Measurements from ENCODE around the gene TGIF1. TPM values are rescaled to one million over a fixed set of nuclear protein-coding genes. Genes with fewer than 3 reads are reported as not detected.
A peak's percentile ranks its signal among the peaks of the same experiment; 100 is the strongest.
"Not testable (repeated sequence)": the region's sequence is repeated elsewhere in the genome, so short reads cannot be mapped to it uniquely, and the experiment has no call there.

The TGIF1 gene
- total RNA-seq, 1 donor from 2014 or later: 261 TPM

DNA sequence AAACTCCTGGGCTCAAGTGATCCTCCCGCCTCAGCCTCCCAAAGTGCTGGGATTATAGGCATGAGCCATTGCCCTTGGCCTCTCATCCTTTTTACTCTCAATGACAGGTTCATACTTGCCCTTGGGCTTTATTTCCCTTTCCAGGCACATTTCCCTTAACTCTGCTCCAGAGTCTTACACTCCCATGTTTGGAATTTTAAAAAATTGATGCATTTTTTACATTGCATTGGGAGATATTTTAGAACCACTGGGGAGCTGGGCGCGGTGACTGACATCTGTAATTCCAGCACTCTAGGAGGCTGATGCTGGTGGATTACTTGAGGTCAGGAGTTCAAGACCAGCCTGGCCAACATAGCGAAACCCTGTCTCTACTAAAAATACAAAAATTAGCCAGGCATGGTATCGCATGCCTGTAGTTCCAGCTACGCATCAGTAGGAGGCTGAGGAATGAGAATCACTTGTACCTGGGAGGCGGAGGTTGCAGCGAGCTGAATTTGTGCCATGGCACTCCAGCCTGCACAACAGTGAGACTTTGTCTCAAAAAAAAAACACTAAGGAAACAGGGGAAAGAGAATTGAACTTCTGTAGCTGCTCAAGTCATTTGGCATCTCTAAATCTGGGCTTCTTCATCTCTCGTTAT, 18.2 kb downstream of the TGIF1 start:
- Histone ChIP-seq H3K79me2 (ENCODE audit: low read depth) (no peaks in the 10 kb centered on the region), H3K36me3 (no peaks in the 10 kb centered on the region), H3K27ac (no peak overlapping the region), H3F3A (ENCODE audit: low read depth) (peaks cover 29% of the 10 kb centered on the region), H3K9me3 (ENCODE audit: low read depth) (no peaks in the 10 kb centered on the region), H3K4me1 (peaks cover 14% of the 10 kb centered on the region), H4K20me1 (ENCODE audit: low read depth) (no peaks in the 10 kb centered on the region), H2AFZ (replicated peaks) (no peak overlapping the region), H3K4me2 (no peak overlapping the region), H3K4me3 (no peak overlapping the region), H3K9ac (no peak overlapping the region), H3K27me3 (no peaks in the 10 kb centered on the region)
- Mint-ChIP-seq H3K36me3 (peaks cover 14% of the 10 kb centered on the region), H3K4me3 (no peak overlapping the region), H3K4me1 (peaks cover 24% of the 10 kb centered on the region), H3K27ac (no peak overlapping the region), H3K27me3 (ENCODE audit: insufficient read depth, low read depth) (peaks cover 4% of the 10 kb centered on the region), H3K9me3 (no peaks in the 10 kb centered on the region)
- no peak for TF ChIP-seq EZH2phosphoT487 (IDR thresholded peaks at IDR 0.05)
- TF ChIP-seq EZH2 (IDR thresholded peaks at IDR 0.05): no peak
- TF ChIP-seq, protein P1, sequence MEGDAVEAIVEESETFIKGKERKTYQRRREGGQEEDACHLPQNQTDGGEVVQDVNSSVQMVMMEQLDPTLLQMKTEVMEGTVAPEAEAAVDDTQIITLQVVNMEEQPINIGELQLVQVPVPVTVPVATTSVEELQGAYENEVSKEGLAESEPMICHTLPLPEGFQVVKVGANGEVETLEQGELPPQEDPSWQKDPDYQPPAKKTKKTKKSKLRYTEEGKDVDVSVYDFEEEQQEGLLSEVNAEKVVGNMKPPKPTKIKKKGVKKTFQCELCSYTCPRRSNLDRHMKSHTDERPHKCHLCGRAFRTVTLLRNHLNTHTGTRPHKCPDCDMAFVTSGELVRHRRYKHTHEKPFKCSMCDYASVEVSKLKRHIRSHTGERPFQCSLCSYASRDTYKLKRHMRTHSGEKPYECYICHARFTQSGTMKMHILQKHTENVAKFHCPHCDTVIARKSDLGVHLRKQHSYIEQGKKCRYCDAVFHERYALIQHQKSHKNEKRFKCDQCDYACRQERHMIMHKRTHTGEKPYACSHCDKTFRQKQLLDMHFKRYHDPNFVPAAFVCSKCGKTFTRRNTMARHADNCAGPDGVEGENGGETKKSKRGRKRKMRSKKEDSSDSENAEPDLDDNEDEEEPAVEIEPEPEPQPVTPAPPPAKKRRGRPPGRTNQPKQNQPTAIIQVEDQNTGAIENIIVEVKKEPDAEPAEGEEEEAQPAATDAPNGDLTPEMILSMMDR (IDR thresholded peaks at IDR 0.05): peak; percentile 21
- DNase-seq (ENCODE audit: low spot score): no peak

DNA sequence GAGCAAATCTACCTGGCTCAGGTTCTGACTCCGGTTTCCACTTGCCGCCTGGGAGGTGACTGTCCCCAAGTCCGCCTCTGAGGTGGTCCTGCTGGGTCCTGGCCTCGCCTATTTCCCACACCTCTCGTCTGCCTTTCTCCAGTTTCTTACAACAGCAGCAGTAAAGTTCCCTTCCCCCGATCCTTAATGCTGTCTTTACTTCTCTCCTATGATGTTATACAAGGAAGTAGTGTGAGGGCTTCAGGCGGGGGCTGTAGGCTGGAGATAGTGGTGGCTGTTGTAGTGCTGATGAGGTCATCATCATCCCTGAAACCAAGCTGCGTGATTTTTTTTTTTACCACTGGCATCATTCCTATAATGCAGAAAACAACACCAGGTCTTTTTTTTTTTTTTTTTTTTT, 18.9 kb downstream of the TGIF1 start:
- H3K4me3 ChIP-seq: no peak overlapping the region
- H2AFZ ChIP-seq (replicated peaks): no peak overlapping the region
- Mint-ChIP-seq H3K4me3 (no peak overlapping the region), H3K27me3 (ENCODE audit: insufficient read depth, low read depth) (peaks cover 4% of the 10 kb centered on the region), H3K9me3 (peaks cover 2% of the 10 kb centered on the region), H3K36me3 (peaks cover 14% of the 10 kb centered on the region), H3K4me1 (peaks cover 22% of the 10 kb centered on the region), H3K27ac (no peak overlapping the region)
- H4K20me1 ChIP-seq (ENCODE audit: low read depth): no peaks in the 10 kb centered on the region
- peaks cover 14% of the 10 kb centered on the region for H3K4me1 ChIP-seq
- no peak overlapping the region for H3K4me2 ChIP-seq
- H3K27me3 ChIP-seq: no peaks in the 10 kb centered on the region
- no peaks in the 10 kb centered on the region for H3K9me3 ChIP-seq (ENCODE audit: low read depth)
- H3K36me3 ChIP-seq: no peaks in the 10 kb centered on the region
- no peak for DNase-seq (ENCODE audit: low spot score)
- TF ChIP-seq, protein P1 (IDR thresholded peaks at IDR 0.05): no peak
- TF ChIP-seq EZH2phosphoT487 (IDR thresholded peaks at IDR 0.05) (no peak), EZH2 (IDR thresholded peaks at IDR 0.05) (no peak)
- no peaks in the 10 kb centered on the region for H3K79me2 ChIP-seq (ENCODE audit: low read depth)
- H3K27ac ChIP-seq: no peak overlapping the region
- no peak overlapping the region for H3K9ac ChIP-seq
- H3F3A ChIP-seq (ENCODE audit: low read depth): peaks cover 23% of the 10 kb centered on the region

DNA sequence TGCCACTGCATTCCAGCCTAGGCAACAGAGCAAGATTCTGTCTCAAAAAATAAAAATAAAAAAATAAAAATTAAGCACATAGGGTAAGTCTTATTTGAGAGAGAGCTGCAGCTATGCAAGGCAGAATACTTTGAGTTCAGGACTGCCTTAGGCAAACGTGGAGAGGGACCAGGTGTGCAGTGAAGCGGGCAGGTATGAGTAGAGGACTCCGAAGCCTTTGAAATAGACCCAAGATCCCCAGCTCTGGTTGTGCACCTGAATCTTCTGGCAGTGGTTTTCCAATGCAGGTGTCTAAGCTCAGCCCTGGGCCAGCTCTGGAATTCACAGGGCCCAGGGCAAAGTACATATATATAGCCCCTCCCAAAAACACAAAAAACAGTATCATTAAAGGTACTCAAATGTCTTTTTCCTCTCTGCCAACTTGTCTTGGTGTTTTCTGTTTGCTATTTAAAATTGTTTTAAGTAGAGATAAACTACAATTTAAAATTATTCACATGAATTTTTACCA, 21.2 kb downstream of the TGIF1 start:
- Histone ChIP-seq H3K4me1 (peaks cover 10% of the 10 kb centered on the region), H2AFZ (replicated peaks) (no peak overlapping the region), H3K27ac (no peak overlapping the region), H3K9me3 (ENCODE audit: low read depth) (no peaks in the 10 kb centered on the region), H3F3A (ENCODE audit: low read depth) (peaks cover 13% of the 10 kb centered on the region), H4K20me1 (ENCODE audit: low read depth) (no peaks in the 10 kb centered on the region), H3K4me3 (no peak overlapping the region), H3K27me3 (no peaks in the 10 kb centered on the region), H3K4me2 (no peak overlapping the region), H3K9ac (no peak overlapping the region), H3K36me3 (no peaks in the 10 kb centered on the region), H3K79me2 (ENCODE audit: low read depth) (no peaks in the 10 kb centered on the region)
- Mint-ChIP-seq H3K27me3 (ENCODE audit: insufficient read depth, low read depth) (peaks cover 4% of the 10 kb centered on the region), H3K9me3 (peaks cover 17% of the 10 kb centered on the region), H3K27ac (no peak overlapping the region), H3K4me3 (no peak overlapping the region), H3K4me1 (peaks cover 19% of the 10 kb centered on the region), H3K36me3 (peaks cover 18% of the 10 kb centered on the region)
- TF ChIP-seq, protein P1 (IDR thresholded peaks at IDR 0.05): no peak
- TF ChIP-seq EZH2phosphoT487 (IDR thresholded peaks at IDR 0.05) (no peak), EZH2 (IDR thresholded peaks at IDR 0.05) (no peak)
- no peak for DNase-seq (ENCODE audit: low spot score)

DNA sequence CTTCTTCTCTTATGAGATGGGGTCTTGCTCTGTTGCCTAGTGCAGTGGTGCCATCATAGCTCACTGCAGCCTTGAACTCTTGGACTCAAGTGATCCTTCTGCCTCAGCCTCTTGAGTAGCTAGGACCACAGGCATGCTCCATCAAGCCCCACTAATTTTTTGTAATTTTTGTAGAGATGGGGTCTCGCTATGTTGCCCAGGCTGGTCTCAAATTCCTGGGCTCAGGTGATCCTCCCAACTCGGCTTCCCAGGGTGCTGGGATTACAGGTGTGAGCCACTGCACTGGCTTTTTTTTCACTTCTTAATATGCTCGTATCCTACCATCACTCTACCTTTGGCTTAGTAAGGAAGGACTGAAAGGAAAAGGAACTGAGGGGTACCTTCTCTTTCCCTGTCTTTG, 22.1 kb downstream of the TGIF1 start:
- H3K27ac Mint-ChIP-seq, H3K9ac ChIP-seq: not testable (repeated sequence)

More for the DNA sequence above, 22.1 kb downstream of the TGIF1 start:
- Mint-ChIP-seq H3K9me3 (peaks cover 22% of the 10 kb centered on the region), H3K4me1 (peaks cover 10% of the 10 kb centered on the region), H3K36me3 (peaks cover 20% of the 10 kb centered on the region)
- H3K27ac ChIP-seq; H3K79me2 ChIP-seq (ENCODE audit: low read depth); H3K27me3 Mint-ChIP-seq (ENCODE audit: insufficient read depth, low read depth); H2AFZ ChIP-seq (replicated peaks); H3K4me3 ChIP-seq; H3K9me3 ChIP-seq (ENCODE audit: low read depth); H3K36me3 ChIP-seq; H3K27me3 ChIP-seq; H3K4me1 ChIP-seq; H3K4me3 Mint-ChIP-seq; H4K20me1 ChIP-seq (ENCODE audit: low read depth); DNase-seq (ENCODE audit: low spot score); H3K4me2 ChIP-seq; H3F3A ChIP-seq (ENCODE audit: low read depth): not testable (repeated sequence)
